CD4-positive, alpha-beta T cell treated with Interleukin-12 subunit alpha and Interleukin-12 subunit beta, for 1 hour (primary cell): ENCODE data around the gene C17orf58.

Experiments used
- DNase-seq: peaks from one replicate; pipeline ENCODE4 v3.0.0-alpha.2; 2020

Gene C17orf58

DNA sequence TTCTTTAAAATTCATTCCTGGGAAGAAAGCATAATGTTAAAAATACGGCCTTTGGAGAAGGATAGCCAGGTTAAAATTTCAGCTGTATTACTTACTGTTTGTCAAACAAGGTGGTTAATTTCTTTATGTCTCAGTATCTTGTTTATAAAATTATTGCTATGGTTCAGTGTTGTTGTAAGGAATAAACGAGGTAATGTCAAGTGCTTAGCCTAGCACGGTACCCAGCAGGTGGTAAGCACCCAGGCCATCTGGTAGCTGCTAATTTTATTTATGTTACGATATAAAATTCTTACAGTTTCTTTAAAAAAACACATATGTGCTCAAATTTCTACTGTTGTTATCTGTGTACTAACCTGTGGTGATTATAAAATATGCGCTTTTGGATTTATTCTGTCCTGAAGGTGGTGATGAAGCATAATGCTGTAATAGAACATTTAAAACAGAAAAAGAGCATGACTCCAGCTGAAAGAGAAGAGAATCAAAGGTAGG lies 48.9 kb downstream of the C17orf58 start:
- DNase-seq = no peak

DNA sequence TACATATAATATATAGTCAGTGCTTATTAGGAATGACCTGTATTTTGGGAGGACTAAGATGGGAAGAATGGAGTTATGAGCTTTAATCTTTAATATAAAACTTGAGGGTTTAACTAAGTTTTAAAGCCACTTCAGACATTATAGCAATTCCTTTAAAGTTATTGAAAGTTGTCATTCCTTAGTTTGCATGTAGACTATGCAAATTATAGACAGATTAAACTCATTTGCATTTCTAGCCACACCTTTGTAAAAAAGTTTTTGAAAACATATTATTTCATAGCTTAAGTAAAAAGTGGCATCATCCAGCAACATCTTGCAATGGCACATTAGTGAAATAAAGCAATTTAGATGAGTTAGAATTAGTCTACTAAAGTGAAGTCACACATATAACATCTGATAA lies 49.8 kb downstream of the C17orf58 start:
- no peak for DNase-seq

DNA sequence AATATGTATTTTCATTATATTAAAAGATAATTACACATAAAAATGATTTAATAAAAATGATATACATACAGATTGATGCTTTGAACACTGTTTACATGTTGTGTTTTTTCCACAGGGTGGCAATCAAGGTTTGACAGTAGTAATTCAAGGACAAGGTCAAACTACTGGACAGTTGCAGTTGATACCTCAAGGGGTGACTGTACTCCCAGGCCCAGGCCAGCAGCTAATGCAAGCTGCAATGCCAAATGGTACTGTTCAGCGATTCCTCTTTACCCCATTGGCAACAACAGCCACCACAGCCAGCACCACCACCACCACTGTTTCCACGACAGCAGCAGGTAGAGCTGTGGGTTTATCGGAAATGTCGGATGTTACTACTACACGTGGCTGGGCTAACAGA lies 52.2 kb downstream of the C17orf58 start:
- DNase-seq = no peak

DNA sequence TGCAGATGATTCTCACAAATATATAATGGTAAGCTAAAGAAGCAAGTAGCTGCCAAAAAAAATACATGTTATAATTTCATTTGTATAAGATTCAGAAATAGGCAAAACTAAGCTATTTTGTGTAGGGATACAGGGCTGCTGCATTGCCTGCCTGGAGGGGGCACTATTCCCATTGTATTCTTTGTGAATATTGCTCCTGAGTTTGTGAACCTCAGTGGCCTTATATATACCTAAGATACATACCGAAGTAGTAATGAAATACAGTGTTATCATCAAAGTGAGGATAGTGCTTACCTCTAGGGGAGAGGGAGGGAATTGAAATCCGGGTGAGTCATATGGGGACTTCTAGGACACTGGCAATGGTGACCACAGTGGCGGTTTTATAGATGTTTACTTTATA lies 53.5 kb downstream of the C17orf58 start:
- DNase-seq = peak; percentile 6
